22Rv1 (cell line): Measurements from ENCODE around the gene KRT17.
"Not testable (repeated sequence)": the region's sequence is repeated elsewhere in the genome, so short reads cannot be mapped to it uniquely, and the experiment has no call there.

Experiments
- H3K27ac ChIP-seq: fragments of 450-650 bp; 2 replicates; pipeline ENCODE4 v1.5.1; 2017
- CTCF ChIP-seq: fragments of 450-650 bp; IDR thresholded peaks from 2 replicates; pipeline ENCODE4 v1.5.1; 2017; ENCODE audit warnings: mild to moderate bottlenecking
- ZFX ChIP-seq: fragments of 450-650 bp; IDR thresholded peaks from 2 replicates; pipeline ENCODE4 v1.6.1; 2017; ENCODE audit warnings: antibody characterized with exemption, borderline replicate concordance

Gene KRT17

GRCh38 chr17:41578971-41579370, 45.4 kb downstream of the KRT17 start:
- H3K27ac ChIP-seq, result no peak overlapping the region
- TF ChIP-seq ZFX, result no peak
- no peak for TF ChIP-seq CTCF

DNA sequence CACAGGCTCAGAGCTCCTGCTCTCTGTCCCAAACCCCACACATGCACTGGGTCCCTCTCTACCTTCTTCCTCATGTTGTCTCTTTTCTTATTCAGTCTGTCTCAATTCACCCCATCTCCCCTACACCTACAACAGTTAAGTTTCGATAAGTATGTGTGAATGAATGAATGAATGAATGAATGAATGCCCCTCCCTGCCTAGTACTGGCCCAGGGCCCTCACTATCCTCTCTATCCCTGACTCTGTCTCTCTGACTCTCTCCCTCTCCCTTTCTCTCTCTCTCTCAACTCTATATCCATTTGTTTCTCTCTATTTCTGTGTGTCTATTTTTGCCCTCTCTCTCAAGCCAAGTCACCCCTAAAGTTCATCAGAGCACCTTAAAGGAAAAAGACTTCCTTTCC, 45.8 kb downstream of the KRT17 start:
- TF ChIP-seq ZFX (no peak), CTCF (no peak)
- H3K27ac ChIP-seq, result no peak overlapping the region

DNA sequence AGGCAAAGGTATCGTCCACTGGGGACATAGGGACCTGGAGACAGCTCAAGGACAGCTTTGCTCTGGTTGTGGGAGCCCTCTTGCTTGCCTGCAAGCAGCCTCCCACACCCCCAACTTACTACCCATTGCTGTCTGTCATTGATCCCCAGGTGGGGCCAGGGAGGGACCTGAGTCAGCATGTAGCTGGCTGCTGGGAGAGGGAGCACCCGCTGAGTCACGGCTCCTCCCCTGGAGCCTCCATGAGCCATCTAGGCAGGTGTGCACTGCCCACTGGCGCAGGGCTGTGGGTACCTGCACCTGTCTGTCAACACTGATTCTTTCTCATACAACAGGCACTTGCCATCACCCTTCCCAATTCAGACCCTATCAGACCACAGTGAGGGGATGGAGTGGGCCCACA, 47.6 kb downstream of the KRT17 start:
- not testable (repeated sequence) for H3K27ac ChIP-seq

DNA sequence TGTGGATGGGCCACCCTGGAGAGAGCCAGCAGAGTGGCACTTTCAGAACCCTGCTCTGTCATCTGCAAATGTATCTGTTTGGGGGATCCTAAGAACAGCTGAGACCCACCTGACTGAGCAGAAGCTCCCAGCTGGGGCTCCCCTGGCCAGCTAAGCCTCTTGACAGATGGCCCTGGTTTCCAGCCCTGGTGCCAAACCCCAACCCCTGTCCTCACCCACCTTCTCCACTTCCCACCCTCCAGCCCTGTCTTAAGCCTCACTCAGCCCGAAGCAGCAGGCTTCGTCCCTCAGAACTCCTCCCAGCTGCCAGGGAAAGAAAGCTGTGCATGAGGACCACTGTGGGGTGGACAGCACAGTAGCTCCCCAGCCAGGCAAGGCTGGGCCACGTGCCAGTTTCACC, 49.0 kb downstream of the KRT17 start:
- H3K27ac ChIP-seq, result no peak overlapping the region
- no peak for TF ChIP-seq ZFX
- no peak for TF ChIP-seq CTCF

GRCh38 chr17:41571561-41572434, 52.6 kb downstream of the KRT17 start, which contains the start of gene KRT9:
Gene KRT9 (minus strand): TSS chr17:41572059. CDS start chr17:41571992, 67 bp downstream.
- H3K27ac ChIP-seq, result no peak within 1 kb of the TSS
- no peak for TF ChIP-seq ZFX
- no peak for TF ChIP-seq CTCF
